Gastrocnemius medialis (tissue), 4 donors: Measurements from ENCODE around the gene WWP2. TPM values are rescaled to one million over a fixed set of nuclear protein-coding genes. Genes with fewer than 3 reads are reported as not detected.

Source experiments
- ATAC-seq, 2 donors: fragments of 150-250 bp; one replicate each; pipeline ENCODE4 v1.9.1; 2016
- DNase-seq, 2 donors: peaks; one replicate each; pipeline ENCODE4 v3.0.0-alpha.2; 2019
- H3K27ac ChIP-seq, 4 donors: fragments of 200-600 bp; sonication (generic); 1 replicate in 1 of 4; 2 replicates in 3 of 4; pipeline ENCODE4 v1.5.1; 2016 to 2018; ENCODE audit warnings: mild to moderate bottlenecking in 2 of 4, moderate library complexity in 1 of 4
- H3K27me3 ChIP-seq, 3 donors: fragments of 200-600 bp; sonication (generic) in 2 of 3; 1 replicate in 1 of 3; 2 replicates in 2 of 3; pipeline versions ENCODE4 v1.5.1 to v1.6.0; 2016 to 2019; ENCODE audit warnings: mild to moderate bottlenecking in 1 of 3, moderate library complexity in 1 of 3
- H3K36me3 ChIP-seq, 2 donors: fragments of 200-600 bp; sonication (generic) in 1 of 2; one replicate each; pipeline ENCODE4 v1.5.1; 2017 to 2018
- H3K4me1 ChIP-seq, 2 donors: fragments of 200-600 bp; sonication (generic) in 1 of 2; one replicate each; pipeline ENCODE4 v1.5.1; 2016 to 2017; ENCODE audit warnings: mild to moderate bottlenecking in 2 of 2
- H3K4me3 ChIP-seq, 4 donors: fragments of 200-600 bp; sonication (generic) in 3 of 4; 1 replicate in 1 of 4; 2 replicates in 3 of 4; pipeline ENCODE4 v1.5.1; 2016 to 2019; ENCODE audit warnings: mild to moderate bottlenecking in 2 of 4
- H3K9me3 ChIP-seq, 3 donors: fragments of 200-600 bp; sonication (generic) in 2 of 3; 1 replicate in 1 of 3; 2 replicates in 2 of 3; pipeline ENCODE4 v1.5.1; 2016 to 2019
- POLR2A ChIP-seq, 2 donors: fragments of 450-650 bp; IDR thresholded peaks; one replicate each; pipeline ENCODE4 v1.6.1; 2017; ENCODE audit warnings: antibody characterized with exemption in 2 of 2, mild to moderate bottlenecking in 2 of 2, moderate library complexity in 2 of 2
- in situ Hi-C, 4 donors: fragments of 200-750 bp; cut with MboI; loops; one replicate each; pipeline versions ENCODE4 v1.15.0 to v1.8.0; 2017; ENCODE audit warnings: low sequenced_read_pairs in 4 of 4
- intact Hi-C: fragments of 100-400 bp; cut with DNase I; formaldehyde crosslinking; loops from one replicate; pipeline ENCODE4 v1.15.1; 2023; ENCODE audit warnings: low total_unique reads
- total RNA-seq, 4 donors: library from RNA; depleted of rRNA; stranded (reverse); fragments of >200 nt; gene quantifications; one replicate each; pipeline versions ENCODE4 v1.1.0 to v1.2.3, GENCODE V29; 2016
- TF ChIP-seq, protein P1 (sequence below), 5 experiments: fragments of 450-650 bp in 3 of 5; fragments of 200-600 bp in 2 of 5; sonication (generic) in 2 of 5; IDR thresholded peaks in 4 of 5; conservative IDR thresholded peaks in 1 of 5; 1 replicate in 4 of 5; 2 replicates in 1 of 5; pipeline ENCODE4 v1.5.1; 2016 to 2019; ENCODE audit warnings: antibody characterized with exemption in 5 of 5, mild to moderate bottlenecking in 3 of 5, moderate library complexity in 3 of 5

The WWP2 gene
- total RNA-seq, 4 donors from 2014 or later = 29.4 to 35.6 (median 31.8) TPM

DNA sequence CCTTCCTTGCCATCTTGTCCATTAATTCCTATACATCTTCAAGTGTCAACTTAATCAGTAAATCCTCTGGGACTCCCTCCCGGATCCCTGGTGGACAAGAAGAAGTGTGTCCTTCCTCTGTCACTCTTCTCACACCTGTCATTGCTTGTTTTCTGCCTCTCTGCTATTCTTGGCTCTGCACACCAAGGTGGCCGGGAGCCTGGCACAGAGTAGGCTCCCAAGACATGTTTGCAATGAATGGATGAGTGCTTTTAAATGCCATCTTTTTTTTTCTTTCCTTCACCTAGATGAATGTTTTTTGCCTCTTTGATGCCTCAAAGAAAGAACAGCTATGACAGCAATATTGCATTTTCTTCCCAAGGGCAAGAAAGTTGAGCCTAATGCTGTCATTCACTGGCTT is 131.0 kb downstream of the WWP2 start:
- Histone ChIP-seq H3K27ac (no peak overlapping the region), H3K4me3 (no peak overlapping the region), H3K9me3 (no peaks in the 10 kb centered on the region), H3K27me3 (no peaks in the 10 kb centered on the region), H3K4me1 (peaks cover 3 to 4% of the 10 kb centered on the region in 2 donors), H3K36me3 (peaks cover 0 to 9% of the 10 kb centered on the region in 2 donors)
- ATAC-seq = no peak
- TF ChIP-seq POLR2A (IDR thresholded peaks at IDR 0.05) = no peak
- TF ChIP-seq, protein P1, sequence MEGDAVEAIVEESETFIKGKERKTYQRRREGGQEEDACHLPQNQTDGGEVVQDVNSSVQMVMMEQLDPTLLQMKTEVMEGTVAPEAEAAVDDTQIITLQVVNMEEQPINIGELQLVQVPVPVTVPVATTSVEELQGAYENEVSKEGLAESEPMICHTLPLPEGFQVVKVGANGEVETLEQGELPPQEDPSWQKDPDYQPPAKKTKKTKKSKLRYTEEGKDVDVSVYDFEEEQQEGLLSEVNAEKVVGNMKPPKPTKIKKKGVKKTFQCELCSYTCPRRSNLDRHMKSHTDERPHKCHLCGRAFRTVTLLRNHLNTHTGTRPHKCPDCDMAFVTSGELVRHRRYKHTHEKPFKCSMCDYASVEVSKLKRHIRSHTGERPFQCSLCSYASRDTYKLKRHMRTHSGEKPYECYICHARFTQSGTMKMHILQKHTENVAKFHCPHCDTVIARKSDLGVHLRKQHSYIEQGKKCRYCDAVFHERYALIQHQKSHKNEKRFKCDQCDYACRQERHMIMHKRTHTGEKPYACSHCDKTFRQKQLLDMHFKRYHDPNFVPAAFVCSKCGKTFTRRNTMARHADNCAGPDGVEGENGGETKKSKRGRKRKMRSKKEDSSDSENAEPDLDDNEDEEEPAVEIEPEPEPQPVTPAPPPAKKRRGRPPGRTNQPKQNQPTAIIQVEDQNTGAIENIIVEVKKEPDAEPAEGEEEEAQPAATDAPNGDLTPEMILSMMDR (IDR thresholded peaks at IDR 0.05 in 4 of 5, conservative IDR thresholded peaks at IDR 0.05 in 1 of 5) = no peak
- DNase-seq = no peak
- in situ Hi-C loops (no loop called here), intact Hi-C loops (no loop called here)

DNA sequence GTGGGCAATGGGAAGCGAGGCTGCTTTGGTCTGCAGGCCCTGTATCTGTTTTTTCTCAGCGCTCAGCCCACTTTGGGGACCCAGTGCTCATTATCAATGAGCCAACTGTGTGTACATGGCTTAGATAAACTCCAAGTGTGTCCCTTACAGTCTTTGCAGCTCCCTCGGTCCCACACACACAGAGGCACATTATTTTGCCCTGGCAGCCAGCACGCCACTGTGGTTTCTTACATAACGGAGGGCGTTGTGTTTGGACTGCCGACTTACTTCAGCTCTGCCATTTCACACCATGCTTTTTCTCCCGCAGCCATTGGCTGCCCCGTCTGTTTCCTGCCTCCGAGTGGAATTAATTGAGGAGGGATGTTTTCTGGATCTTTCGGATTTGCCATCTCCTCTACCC is 132.5 kb downstream of the WWP2 start:
- H3K27me3 ChIP-seq = no peaks in the 10 kb centered on the region
- H3K4me3 ChIP-seq = no peak overlapping the region
- in situ Hi-C loops (no loop called here), intact Hi-C loops (no loop called here)
- peaks cover 3 to 4% of the 10 kb centered on the region in 2 donors for H3K4me1 ChIP-seq
- TF ChIP-seq POLR2A (IDR thresholded peaks at IDR 0.05) = no peak
- no peaks in the 10 kb centered on the region for H3K9me3 ChIP-seq
- ATAC-seq (no peak), DNase-seq (no peak)
- no peak overlapping the region for H3K27ac ChIP-seq
- no peaks in the 10 kb centered on the region for H3K36me3 ChIP-seq

DNA sequence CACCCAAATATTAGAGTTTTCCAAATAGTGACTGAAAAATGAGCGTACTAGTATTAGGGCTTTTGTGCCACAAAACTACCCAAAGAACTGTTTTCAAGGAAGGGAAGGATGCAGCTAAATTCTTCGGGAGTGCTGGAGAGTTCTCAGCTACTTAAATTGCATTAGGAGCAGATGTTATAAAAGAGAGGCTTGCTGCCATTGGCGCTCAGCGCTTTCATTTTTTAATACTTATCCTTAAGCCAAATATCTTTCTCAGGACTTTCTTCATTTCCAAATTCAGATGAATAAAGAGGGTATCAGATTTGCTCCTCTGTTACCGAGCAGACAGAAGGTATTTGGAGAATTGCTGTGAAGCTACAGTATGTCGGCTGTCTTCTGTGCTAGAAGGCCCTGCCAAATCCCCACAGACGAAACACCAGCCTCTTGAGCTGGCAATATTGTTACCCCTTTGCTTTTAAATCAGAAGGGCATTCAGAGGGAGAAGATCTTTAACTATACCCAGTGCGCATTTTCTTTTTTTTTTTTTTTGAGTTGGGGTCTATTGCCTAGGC is 141.8 kb downstream of the WWP2 start:
- TF ChIP-seq, protein P1 (IDR thresholded peaks at IDR 0.05 in 4 of 5, conservative IDR thresholded peaks at IDR 0.05 in 1 of 5) = no peak
- TF ChIP-seq POLR2A (IDR thresholded peaks at IDR 0.05) = no peak
- in situ Hi-C loops = no loop called here
- DNase-seq (no peak), ATAC-seq (no peak)
- intact Hi-C loops = no loop called here
- Histone ChIP-seq H3K36me3 (peaks cover 0 to 5% of the 10 kb centered on the region in 2 donors), H3K9me3 (no peaks in the 10 kb centered on the region), H3K27ac (peak overlapping the region in 2 of 4 donors; percentile 35 to 41), H3K27me3 (no peaks in the 10 kb centered on the region), H3K4me1 (no peaks in the 10 kb centered on the region), H3K4me3 (no peak overlapping the region)

DNA sequence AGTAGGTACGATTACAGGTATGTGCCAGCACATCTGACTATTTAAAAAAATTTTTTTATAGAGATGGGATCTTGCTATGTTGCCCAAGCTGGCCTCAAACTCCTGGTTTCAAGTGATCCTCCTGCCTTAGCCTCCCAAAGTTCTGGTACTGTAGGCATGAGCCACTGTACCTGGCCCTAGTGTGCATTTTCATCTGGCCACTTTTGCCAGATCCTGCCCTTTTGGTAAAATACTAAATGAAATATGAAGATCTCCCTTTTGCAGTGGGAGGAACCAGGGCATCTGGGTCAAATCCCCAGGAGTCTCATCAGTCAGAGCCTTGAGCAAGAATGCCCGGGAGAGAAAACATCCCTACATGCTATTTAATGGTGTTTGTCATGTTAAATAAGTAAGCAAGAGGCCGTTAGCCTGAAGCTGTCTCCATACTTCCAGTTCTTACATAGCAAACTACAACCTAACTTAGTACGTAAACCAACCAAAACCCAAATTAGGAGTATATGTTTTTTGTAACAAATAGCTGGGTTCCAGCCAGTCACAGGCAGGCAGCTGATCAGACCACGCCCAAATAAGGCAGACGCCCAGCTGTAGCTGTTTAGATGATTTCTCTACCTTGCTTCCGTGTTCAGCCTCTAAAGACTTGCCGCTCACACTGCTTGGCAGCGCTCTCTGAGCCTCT is 142.5 kb downstream of the WWP2 start:
- H3K27me3 ChIP-seq = no peaks in the 10 kb centered on the region
- intact Hi-C loops = no loop called here
- no peak for TF ChIP-seq POLR2A (IDR thresholded peaks at IDR 0.05)
- TF ChIP-seq, protein P1 (IDR thresholded peaks at IDR 0.05 in 4 of 5, conservative IDR thresholded peaks at IDR 0.05 in 1 of 5) = no peak
- H3K4me1 ChIP-seq = no peaks in the 10 kb centered on the region
- in situ Hi-C loops = no loop called here
- DNase-seq = no peak
- H3K36me3 ChIP-seq = peaks cover 0 to 10% of the 10 kb centered on the region in 2 donors
- no peak overlapping the region for H3K4me3 ChIP-seq
- peak overlapping the region in 1 of 4 donors; percentile 35 for H3K27ac ChIP-seq
- no peaks in the 10 kb centered on the region for H3K9me3 ChIP-seq
- ATAC-seq = no peak

DNA sequence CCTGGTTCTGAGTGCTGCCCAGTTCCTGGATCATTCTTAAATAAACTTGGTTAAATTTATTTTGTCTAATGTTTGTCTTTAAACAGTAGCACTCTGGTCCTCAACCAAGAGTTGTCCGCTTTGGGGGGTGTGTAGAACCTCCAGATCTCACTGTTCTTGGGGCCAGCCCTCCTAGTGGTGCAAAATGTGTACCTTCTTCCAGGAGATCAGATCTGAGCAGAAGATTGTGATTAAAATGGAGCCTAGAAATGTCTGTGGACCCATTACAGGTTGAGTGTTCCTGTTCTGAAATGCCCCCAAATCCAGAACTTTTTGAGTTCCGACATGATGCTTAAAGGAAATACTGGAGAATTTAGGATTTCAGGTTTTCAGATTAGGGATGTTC is 143.0 kb downstream of the WWP2 start:
- in situ Hi-C loops = no loop called here
- DNase-seq = no peak
- no peak for ATAC-seq
- H3K27me3 ChIP-seq = no peaks in the 10 kb centered on the region
- H3K4me3 ChIP-seq = no peak overlapping the region
- H3K27ac ChIP-seq = no peak overlapping the region
- H3K36me3 ChIP-seq = peaks cover 0 to 10% of the 10 kb centered on the region in 2 donors
- no peaks in the 10 kb centered on the region for H3K9me3 ChIP-seq
- intact Hi-C loops = no loop called here
- H3K4me1 ChIP-seq = no peaks in the 10 kb centered on the region
- no peak for TF ChIP-seq POLR2A (IDR thresholded peaks at IDR 0.05)
- TF ChIP-seq, protein P1 (IDR thresholded peaks at IDR 0.05 in 4 of 5, conservative IDR thresholded peaks at IDR 0.05 in 1 of 5) = no peak
